PC-3 (cell line): ENCODE results near the gene MTF2. TPM values are rescaled to one million over a fixed set of nuclear protein-coding genes. Genes with fewer than 3 reads are reported as not detected.
A peak's percentile ranks its signal among the peaks of the same experiment; 100 is the strongest.
"Not testable (repeated sequence)": the region's sequence is repeated elsewhere in the genome, so short reads cannot be mapped to it uniquely, and the experiment has no call there.

ENCODE experiments used
- ATAC-seq: fragments of 200-7000 bp; cut with Tn5 transposase; 2 replicates; pipeline ENCODE4 v1.9.1; 2020; ENCODE audit warnings: mild to moderate bottlenecking, moderate library complexity
- Bru-seq: library from RNA; stranded (reverse); fragments of 400-500 nt; gene quantifications from one replicate; lab custom pipeline; 2021; lab: Mats Ljungman, UMichigan
- BruChase-seq, 2 experiments: library from RNA; stranded (reverse); fragments of 400-500 nt; gene quantifications; one replicate each; lab custom pipeline; 2021; lab: Mats Ljungman, UMichigan
- BruUV-seq: library from RNA; stranded (reverse); fragments of 400-500 nt; replicated peaks from 2 replicates; lab custom pipeline; 2021; lab: Mats Ljungman, UMichigan
- CTCF ChIA-PET: fragments of 300-600 bp; sonication (Branson Sonifier 250); formaldehyde crosslinking; loops from one replicate; lab custom pipeline; 2022; ENCODE audit warnings: antibody characterized with exemption; lab: Charles Lee
- POLR2A ChIA-PET: fragments of 300-600 bp; sonication (Branson Sonifier 250); formaldehyde crosslinking; loops from one replicate; lab custom pipeline; 2022; ENCODE audit warnings: antibody characterized with exemption; ENCODE audit not compliant: unreplicated experiment; lab: Charles Lee
- DNase-seq: peaks from one replicate; pipeline ENCODE4 v3.0.0-alpha.2; 2015
- H2AFZ ChIP-seq: fragments of 300-600 bp; sonication (generic); 2 replicates; pipeline ENCODE4 v1.6.0; 2016; ENCODE audit warnings: antibody characterized with exemption, low read length
- H3F3A ChIP-seq: fragments of 300-600 bp; sonication (generic); one replicate; pipeline ENCODE4 v1.6.0; 2017; ENCODE audit warnings: antibody characterized with exemption, low read length, control low read depth, mild to moderate bottlenecking; ENCODE audit not compliant: unreplicated experiment
- H3K27ac ChIP-seq: fragments of 300-600 bp; sonication (generic); 2 replicates; pipeline ENCODE4 v1.5.1; 2016; ENCODE audit warnings: mild to moderate bottlenecking, low read length
- H3K27me3 ChIP-seq: fragments of 300-600 bp; sonication (generic); 2 replicates; pipeline ENCODE4 v1.6.1; 2016; ENCODE audit warnings: low read length, mixed read lengths
- H3K36me3 ChIP-seq: fragments of 300-600 bp; sonication (generic); 2 replicates; pipeline ENCODE4 v1.6.1; 2016; ENCODE audit warnings: low read depth, mixed run types, low read length, mixed read lengths
- H3K4me1 ChIP-seq: fragments of 300-600 bp; sonication (generic); 2 replicates; pipeline ENCODE4 v1.5.1; 2016; ENCODE audit warnings: low read length; ENCODE audit not compliant: insufficient read depth
- H3K4me2 ChIP-seq: fragments of 300-600 bp; sonication (generic); 2 replicates; pipeline ENCODE4 v1.6.0; 2016; ENCODE audit warnings: low read length
- H3K4me3 ChIP-seq: fragments of 300-600 bp; sonication (generic); 2 replicates; pipeline ENCODE4 v1.5.1; 2016; ENCODE audit warnings: mild to moderate bottlenecking, low read length, mixed read lengths
- H3K79me2 ChIP-seq: fragments of 300-600 bp; sonication (generic); 2 replicates; pipeline ENCODE4 v1.6.1; 2017; ENCODE audit warnings: low read length, mixed read lengths
- H3K9ac ChIP-seq: fragments of 300-600 bp; sonication (generic); 2 replicates; pipeline ENCODE4 v1.6.0; 2016; ENCODE audit warnings: mild to moderate bottlenecking, low read length
- H3K9me2 ChIP-seq: fragments of 300-600 bp; sonication (generic); replicated peaks from 2 replicates; pipeline ENCODE4 v1.6.1; 2016; ENCODE audit warnings: mixed run types, low read length, mixed read lengths
- H3K9me3 ChIP-seq: fragments of 300-600 bp; sonication (generic); 2 replicates; pipeline ENCODE4 v1.6.1; 2016; ENCODE audit warnings: low read length, mixed read lengths
- H4K20me1 ChIP-seq: fragments of 300-600 bp; sonication (generic); 2 replicates; pipeline ENCODE4 v1.6.1; 2016; ENCODE audit warnings: low read length, mixed read lengths
- EZH2 ChIP-seq: fragments of 300-600 bp; sonication (generic); IDR thresholded peaks from one replicate; pipeline ENCODE4 v1.6.1; 2017; ENCODE audit warnings: antibody characterized with exemption, mild to moderate bottlenecking, low read length; ENCODE audit not compliant: unreplicated experiment
- EZH2phosphoT487 ChIP-seq: fragments of 300-600 bp; sonication (generic); IDR thresholded peaks from 2 replicates; pipeline ENCODE4 v1.6.1; 2018; ENCODE audit warnings: mild to moderate bottlenecking, antibody characterized with exemption, low read length, borderline replicate concordance
- intact Hi-C: fragments of 100-400 bp; cut with micrococcal nuclease; formaldehyde crosslinking; loops from 2 replicates; pipeline ENCODE4 v1.9.0; 2023
- long read RNA-seq: library from polyadenylated mRNA; unstranded; transcript quantifications from one replicate; pipeline ENCODE4 v2.0.0, GENCODE V29; 2021; ENCODE audit not compliant: unreplicated experiment
- total RNA-seq: library from RNA; depleted of rRNA; stranded (reverse); fragments of >200 nt; gene quantifications from 2 replicates; pipeline ENCODE4 v1.2.3, GENCODE V29; 2014; rRNA removed
- TF ChIP-seq, protein P1 (sequence below): fragments of 300-600 bp; sonication (generic); conservative IDR thresholded peaks from 2 replicates; pipeline ENCODE4 v1.5.1; 2017; ENCODE audit warnings: antibody characterized with exemption, low read depth, mild to moderate bottlenecking, low read length

The MTF2 gene
- total RNA-seq (15.3 and 25.3 TPM in 2 replicates), Bru-seq, nascent RNA (percentile 84 among the genes with signal in this experiment), BruChase-seq, experiment 1, labeled RNA remaining after a 6-hour chase (percentile 81 among the genes with signal in this experiment), BruChase-seq, experiment 2, labeled RNA remaining after a 2-hour chase (percentile 84 among the genes with signal in this experiment)
- long read RNA-seq, full-length matches to known transcripts, result 7 of 28 reads
- long read RNA-seq, partial matches to known transcripts, result 13 of 28 reads
- long read RNA-seq, other reads (novel, unspliced or antisense), result 8 of 28 reads

DNA sequence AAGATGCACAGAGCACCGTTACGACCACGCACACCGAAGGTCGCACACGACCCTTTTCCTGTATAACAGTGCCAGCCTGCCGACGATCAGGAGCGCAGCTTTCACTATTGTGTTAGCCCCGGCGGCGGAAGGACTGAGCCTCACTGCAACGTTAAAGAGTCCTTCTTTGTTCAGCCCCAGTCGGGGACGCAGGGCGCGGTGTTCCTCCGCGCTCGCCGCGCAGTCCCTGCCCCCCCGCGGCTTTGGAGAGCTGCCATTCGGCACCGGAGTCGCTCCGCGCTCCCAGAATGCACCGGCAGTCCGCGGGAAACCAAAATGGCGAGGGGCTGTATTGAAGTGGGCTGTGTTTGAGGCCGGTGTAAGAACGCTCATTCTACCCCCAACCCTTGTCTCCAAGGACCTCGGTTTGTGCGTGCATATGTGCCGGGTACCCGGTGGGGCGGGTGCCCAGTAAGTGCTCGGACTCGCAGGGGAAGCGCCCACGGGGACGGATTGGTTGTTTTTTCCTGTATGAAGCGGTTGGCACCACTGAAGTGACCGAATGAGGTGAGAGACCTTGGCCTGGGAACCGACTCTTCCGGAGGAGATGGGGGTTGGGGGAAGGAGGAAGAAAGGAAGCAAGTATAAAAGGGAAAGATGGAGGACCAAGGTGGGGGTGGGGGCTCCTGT is at the start of gene MTF2:
Gene MTF2 (plus strand): TSS at position 298 of the 669 bp plus-strand sequence. CDS start 244 bp downstream, at position 542.
- peak within 1 kb of the TSS; percentile 40 for H3K27ac ChIP-seq
- peak within 1 kb of the TSS; percentile 93 for H3K9ac ChIP-seq
- H3K27me3 ChIP-seq, result no peaks in the 10 kb centered on the region
- H3K79me2 ChIP-seq, result peaks cover 51% of the 10 kb centered on the region
- ATAC-seq, result peak; percentile 78
- POLR2A ChIA-PET, result interaction anchor here (0.5 to 0.6 kb wide), 3 partner anchors 39 to 603 kb away, joined by 3 to 4 read pairs (median 3); partner anchors contain the start of gene BCAR3
- H3K9me3 ChIP-seq, result no peaks in the 10 kb centered on the region
- TF ChIP-seq EZH2phosphoT487, result no peak
- no peak for TF ChIP-seq EZH2
- TF ChIP-seq, protein P1, sequence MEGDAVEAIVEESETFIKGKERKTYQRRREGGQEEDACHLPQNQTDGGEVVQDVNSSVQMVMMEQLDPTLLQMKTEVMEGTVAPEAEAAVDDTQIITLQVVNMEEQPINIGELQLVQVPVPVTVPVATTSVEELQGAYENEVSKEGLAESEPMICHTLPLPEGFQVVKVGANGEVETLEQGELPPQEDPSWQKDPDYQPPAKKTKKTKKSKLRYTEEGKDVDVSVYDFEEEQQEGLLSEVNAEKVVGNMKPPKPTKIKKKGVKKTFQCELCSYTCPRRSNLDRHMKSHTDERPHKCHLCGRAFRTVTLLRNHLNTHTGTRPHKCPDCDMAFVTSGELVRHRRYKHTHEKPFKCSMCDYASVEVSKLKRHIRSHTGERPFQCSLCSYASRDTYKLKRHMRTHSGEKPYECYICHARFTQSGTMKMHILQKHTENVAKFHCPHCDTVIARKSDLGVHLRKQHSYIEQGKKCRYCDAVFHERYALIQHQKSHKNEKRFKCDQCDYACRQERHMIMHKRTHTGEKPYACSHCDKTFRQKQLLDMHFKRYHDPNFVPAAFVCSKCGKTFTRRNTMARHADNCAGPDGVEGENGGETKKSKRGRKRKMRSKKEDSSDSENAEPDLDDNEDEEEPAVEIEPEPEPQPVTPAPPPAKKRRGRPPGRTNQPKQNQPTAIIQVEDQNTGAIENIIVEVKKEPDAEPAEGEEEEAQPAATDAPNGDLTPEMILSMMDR, result no peak
- H3K4me2 ChIP-seq, result peak within 1 kb of the TSS; percentile 93
- H4K20me1 ChIP-seq, result peaks cover 33% of the 10 kb centered on the region
- peak; percentile 96 for DNase-seq
- CTCF ChIA-PET, result interaction anchor here (0.6 to 1.0 kb wide), 2 partner anchors 358 to 734 kb away, joined by 3 read pairs; no protein-coding TSS in a partner anchor
- no peaks in the 10 kb centered on the region for H3K9me2 ChIP-seq
- H3K4me1 ChIP-seq, result peaks cover 12% of the 10 kb centered on the region; the same call in 1 of the 2 replicates
- no peaks in the 10 kb centered on the region for H3F3A ChIP-seq
- peaks cover 15% of the 10 kb centered on the region for H3K36me3 ChIP-seq
- peak within 1 kb of the TSS; percentile 89 for H3K4me3 ChIP-seq
- H2AFZ ChIP-seq, result peak within 1 kb of the TSS; percentile 75
- intact Hi-C loops, result loop anchor here (1.0 to 5.0 kb wide), 2 partner anchors 57 to 101 kb away; partner anchors contain the start of genes CCDC18 and TMED5
- TSS peak; percentile 73 for BruUV-seq

DNA sequence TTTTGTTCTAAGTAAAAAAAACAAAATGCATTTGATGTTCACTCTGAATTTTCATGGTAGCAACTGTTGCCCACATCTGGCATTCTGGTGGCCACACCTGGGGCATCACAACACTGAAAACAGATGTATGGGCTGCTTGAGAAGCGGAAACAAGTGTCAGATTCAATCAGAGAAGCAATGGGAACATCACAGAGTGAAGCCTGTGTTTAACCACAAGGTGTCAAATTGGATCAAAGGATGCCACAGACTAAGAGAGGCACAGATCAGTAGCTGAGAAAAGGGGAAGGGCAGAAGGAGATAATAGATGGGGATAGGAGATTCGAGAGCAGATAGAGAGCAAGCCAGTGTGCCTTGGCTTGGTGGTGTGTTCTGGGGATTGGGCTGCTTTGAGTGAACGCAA is 49.8 kb upstream of the MTF2 start:
- DNase-seq (no peak), ATAC-seq (no peak)
- 0 out of 2 replicates have a peak, but pooled peaks cover 5% of the 10 kb centered on the region for H3K9me2 ChIP-seq
- H3K9me3 ChIP-seq, result no peaks in the 10 kb centered on the region
- ChIA-PET POLR2A (no interaction called here), CTCF (no interaction called here)
- H3K4me3 ChIP-seq, result no peak overlapping the region
- no peaks in the 10 kb centered on the region for H4K20me1 ChIP-seq
- no peaks in the 10 kb centered on the region for H3K36me3 ChIP-seq
- H3K4me1 ChIP-seq, result no peaks in the 10 kb centered on the region
- TF ChIP-seq EZH2phosphoT487, result no peak
- TF ChIP-seq, protein P1, result no peak
- TF ChIP-seq EZH2, result no peak
- no peak overlapping the region for H3K9ac ChIP-seq
- no TSS peak for BruUV-seq
- intact Hi-C loops, result no loop called here
- no peaks in the 10 kb centered on the region for H3F3A ChIP-seq
- H3K27me3 ChIP-seq, result no peaks in the 10 kb centered on the region
- H3K79me2 ChIP-seq, result no peaks in the 10 kb centered on the region
- no peak overlapping the region for H2AFZ ChIP-seq
- H3K27ac ChIP-seq, result no peak overlapping the region
- no peak overlapping the region for H3K4me2 ChIP-seq

DNA sequence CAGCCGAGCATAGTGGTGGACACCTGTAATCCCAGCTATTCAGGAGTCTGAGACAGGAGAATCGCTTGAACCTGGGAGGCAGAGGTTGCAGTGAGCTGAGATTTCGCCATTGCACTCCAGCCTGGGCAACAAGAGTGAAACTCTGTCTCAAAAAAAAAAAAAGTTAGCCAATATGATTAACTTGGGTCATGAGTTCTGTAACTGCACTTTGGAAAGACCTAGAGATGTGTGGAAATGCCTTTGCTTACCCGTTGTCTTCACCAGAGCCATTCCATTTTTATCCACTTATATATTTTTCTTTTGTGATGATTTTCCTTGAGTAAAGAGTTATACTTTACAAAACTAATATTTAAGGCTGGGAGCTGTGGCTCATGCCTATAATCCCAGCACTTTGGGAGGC is 48.9 kb upstream of the MTF2 start:
- H3K36me3 ChIP-seq, H3K4me1 ChIP-seq, POLR2A ChIA-PET, H2AFZ ChIP-seq, H3K4me3 ChIP-seq, DNase-seq, H3K27me3 ChIP-seq, CTCF ChIA-PET, BruUV-seq, H4K20me1 ChIP-seq, ATAC-seq, H3K27ac ChIP-seq, intact Hi-C loops, H3K79me2 ChIP-seq, H3K9ac ChIP-seq, H3K4me2 ChIP-seq, H3F3A ChIP-seq, H3K9me3 ChIP-seq, H3K9me2 ChIP-seq: not testable (repeated sequence)
